Head of caudate nucleus (tissue), 42 donors: ENCODE results near the gene RPRD2.
A peak's percentile ranks its signal among the peaks of the same experiment; 100 is the strongest.
"Not testable (repeated sequence)": the region's sequence is repeated elsewhere in the genome, so short reads cannot be mapped to it uniquely, and the experiment has no call there.

Experiments used
- DNase-seq, 42 donors: peaks; one replicate each; pipeline versions ENCODE4 v3.0.0 to v3.0.0-alpha.2; 2020 to 2021; ENCODE audit warnings: mixed read lengths in 7 of 42
- intact Hi-C: fragments of 100-400 bp; cut with DNase I; formaldehyde crosslinking; loops from one replicate; pipeline ENCODE4 v1.15.0; 2022

RPRD2 gene

GRCh38 chr1:150386592-150386991 lies 22.6 kb downstream of the RPRD2 start:
- intact Hi-C loops, result no loop called here
- DNase-seq, result no peak

- no peak for DNase-seq
- intact Hi-C loops, result no loop called here
Measured at GRCh38 chr1:150387200-150387599, 23.3 kb downstream of the RPRD2 start.

- no peak for DNase-seq
- intact Hi-C loops, result no loop called here
Measured at GRCh38 chr1:150388241-150388640, 24.3 kb downstream of the RPRD2 start.

GRCh38 chr1:150389650-150390049 lies 25.7 kb downstream of the RPRD2 start:
- intact Hi-C loops, result no loop called here
- no peak for DNase-seq

GRCh38 chr1:150392627-150393026 lies 28.7 kb downstream of the RPRD2 start:
- intact Hi-C loops, result no loop called here
- DNase-seq, result no peak

- intact Hi-C loops, DNase-seq: not testable (repeated sequence)
Measured at GRCh38 chr1:150395115-150395514, 31.2 kb downstream of the RPRD2 start.

- intact Hi-C loops, result no loop called here
- DNase-seq, result no peak
Measured at GRCh38 chr1:150397392-150398032, 33.6 kb downstream of the RPRD2 start.

- intact Hi-C loops, result no loop called here
- DNase-seq, result no peak
Measured at GRCh38 chr1:150404465-150404864, 40.5 kb downstream of the RPRD2 start.

- intact Hi-C loops, result no loop called here
- DNase-seq, result no peak
Measured at GRCh38 chr1:150405660-150406059, 41.7 kb downstream of the RPRD2 start.

- intact Hi-C loops, result no loop called here
- DNase-seq, result no peak
Measured at GRCh38 chr1:150406483-150406882, 42.5 kb downstream of the RPRD2 start.

GRCh38 chr1:150407330-150407729 lies 43.4 kb downstream of the RPRD2 start:
- no peak for DNase-seq
- intact Hi-C loops, result no loop called here

- intact Hi-C loops, result no loop called here
- no peak for DNase-seq
Measured at GRCh38 chr1:150408800-150409199, 44.9 kb downstream of the RPRD2 start.

GRCh38 chr1:150409504-150410362 lies 45.8 kb downstream of the RPRD2 start:
- intact Hi-C loops, result no loop called here
- DNase-seq, result no peak

- intact Hi-C loops, result no loop called here
- DNase-seq, result peak in 9 of 42 donors; percentile 7 to 53 (median 17)
Measured at GRCh38 chr1:150410582-150411101, 46.7 kb downstream of the RPRD2 start.

- DNase-seq, result no peak
- intact Hi-C loops, result no loop called here
Measured at GRCh38 chr1:150414592-150414991, 50.6 kb downstream of the RPRD2 start.

GRCh38 chr1:150415800-150416199 lies 51.9 kb downstream of the RPRD2 start:
- DNase-seq, result no peak
- intact Hi-C loops, result no loop called here

- intact Hi-C loops, result no loop called here
- peak in 12 of 42 donors; percentile 10 to 77 (median 44) for DNase-seq
Measured at GRCh38 chr1:150420560-150421265, 56.8 kb downstream of the RPRD2 start.

GRCh38 chr1:150422541-150422940 lies 58.6 kb downstream of the RPRD2 start:
- intact Hi-C loops, result no loop called here
- DNase-seq, result no peak

- intact Hi-C loops, result no loop called here
- no peak for DNase-seq
Measured at GRCh38 chr1:150429805-150430204, 65.9 kb downstream of the RPRD2 start.

- intact Hi-C loops, result no loop called here
- no peak for DNase-seq
Measured at GRCh38 chr1:150441121-150441520, 77.2 kb downstream of the RPRD2 start.
